GM13976 (cell line): ENCODE results near the gene F11R.

Source experiments
- DNase-seq: peaks from one replicate; pipeline ENCODE4 v3.0.0; 2012; ENCODE audit warnings: low spot score
- CTCF ChIP-seq: IDR thresholded peaks from 2 replicates; pipeline ENCODE4 v1.5.1; 2012; ENCODE audit warnings: borderline replicate concordance, mild to moderate bottlenecking; ENCODE audit not compliant: insufficient read depth; ENCODE audit errors: extremely low read depth, missing control alignments, control extremely low read depth
- in situ Hi-C: fragments of 300-500 bp; cut with MboI; formaldehyde crosslinking; loops from one replicate; pipeline ENCODE4 v1.12.0; 2022; ENCODE audit warnings: low sequenced_read_pairs, mixed read lengths, inconsistent platforms; ENCODE audit not compliant: unreplicated experiment

The F11R gene

GRCh38 chr1:161044535-161044907, 23.6 kb upstream of the F11R start:
- no peak for TF ChIP-seq CTCF
- in situ Hi-C loops, result no loop called here
- DNase-seq, result no peak

GRCh38 chr1:161039546-161039945, 18.6 kb upstream of the F11R start:
- in situ Hi-C loops, result no loop called here
- no peak for DNase-seq
- TF ChIP-seq CTCF, result no peak

- in situ Hi-C loops, result no loop called here
- TF ChIP-seq CTCF, result no peak
- DNase-seq, result no peak
Measured at GRCh38 chr1:161039154-161039545, 18.2 kb upstream of the F11R start.

GRCh38 chr1:161038523-161039153, 17.7 kb upstream of the F11R start, which contains the start of gene TSTD1:
TSS of gene TSTD1 (minus strand) at chr1:161038964. CDS start at chr1:161038889, 75 bp downstream.
- TF ChIP-seq CTCF, result no peak
- peak; percentile 94 for DNase-seq
- in situ Hi-C loops, result no loop called here

- in situ Hi-C loops, result no loop called here
- DNase-seq, result no peak
- no peak for TF ChIP-seq CTCF
Measured at GRCh38 chr1:161037661-161038522, 16.9 kb upstream of the F11R start.

GRCh38 chr1:161033751-161034150, 12.8 kb upstream of the F11R start:
- DNase-seq, result no peak
- in situ Hi-C loops, result no loop called here
- TF ChIP-seq CTCF, result no peak
